ENCODE results near the gene NSD1.
"Not testable (repeated sequence)": the region's sequence is repeated elsewhere in the genome, so short reads cannot be mapped to it uniquely, and the experiment has no call there.

Gene NSD1

GRCh38 chr5:177291735-177292134 lies 158.2 kb downstream of the NSD1 start:
- DNase-seq (ENCODE audit: low read depth in 2 of 2), result no peak

DNA sequence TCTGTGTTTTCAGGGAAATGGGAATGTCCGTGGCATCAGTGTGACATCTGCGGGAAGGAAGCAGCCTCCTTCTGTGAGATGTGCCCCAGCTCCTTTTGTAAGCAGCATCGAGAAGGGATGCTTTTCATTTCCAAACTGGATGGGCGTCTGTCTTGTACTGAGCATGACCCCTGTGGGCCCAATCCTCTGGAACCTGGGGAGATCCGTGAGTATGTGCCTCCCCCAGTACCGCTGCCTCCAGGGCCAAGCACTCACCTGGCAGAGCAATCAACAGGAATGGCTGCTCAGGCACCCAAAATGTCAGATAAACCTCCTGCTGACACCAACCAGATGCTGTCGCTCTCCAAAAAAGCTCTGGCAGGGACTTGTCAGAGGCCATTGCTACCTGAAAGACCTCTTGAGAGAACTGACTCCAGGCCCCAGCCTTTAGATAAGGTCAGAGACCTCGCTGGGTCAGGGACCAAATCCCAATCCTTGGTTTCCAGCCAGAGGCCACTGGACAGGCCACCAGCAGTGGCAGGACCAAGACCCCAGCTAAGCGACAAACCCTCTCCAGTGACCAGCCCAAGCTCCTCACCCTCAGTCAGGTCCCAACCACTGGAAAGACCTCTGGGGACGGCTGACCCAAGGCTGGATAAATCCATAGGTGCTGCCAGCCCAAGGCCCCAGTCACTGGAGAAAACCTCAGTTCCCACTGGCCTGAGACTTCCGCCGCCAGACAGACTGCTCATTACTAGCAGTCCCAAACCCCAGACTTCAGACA lies 160.4 kb downstream of the NSD1 start:
- no peak for DNase-seq (ENCODE audit: low read depth in 2 of 2)

- DNase-seq (ENCODE audit: low read depth in 2 of 2), result no peak
Measured at GRCh38 chr5:177294632-177295031, 161.1 kb downstream of the NSD1 start.

- no peak for DNase-seq (ENCODE audit: low read depth in 2 of 2)
Measured at GRCh38 chr5:177295924-177296323, 162.4 kb downstream of the NSD1 start.

- DNase-seq (ENCODE audit: low read depth in 2 of 2), result no peak
Measured at GRCh38 chr5:177296581-177296980, 163.0 kb downstream of the NSD1 start.

DNA sequence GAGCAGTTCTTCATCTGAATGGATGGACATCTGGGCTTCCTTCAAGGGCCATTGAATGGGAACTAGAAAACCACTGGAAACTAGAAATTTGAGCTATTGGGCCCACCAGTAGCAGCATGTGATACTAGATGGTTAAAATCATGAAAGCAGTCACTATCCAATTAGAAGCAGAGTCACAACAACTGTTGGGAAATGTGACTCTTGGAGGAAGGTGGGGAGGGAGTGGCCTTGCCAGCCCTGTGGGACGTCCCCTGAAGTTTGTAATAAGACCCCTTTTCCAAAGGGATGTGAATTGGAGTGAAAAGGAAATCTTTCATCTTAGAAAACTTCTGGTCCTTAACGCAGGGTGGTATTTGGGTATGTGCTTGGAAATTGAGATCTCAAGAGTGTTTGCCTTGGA lies 164.3 kb downstream of the NSD1 start:
- no peak for DNase-seq (ENCODE audit: low read depth in 2 of 2)

GRCh38 chr5:177299697-177300096 lies 166.1 kb downstream of the NSD1 start:
- no peak for DNase-seq (ENCODE audit: low read depth in 2 of 2)

GRCh38 chr5:177300236-177300880 lies 166.8 kb downstream of the NSD1 start:
- DNase-seq (ENCODE audit: low read depth in 2 of 2), result peak; percentile 43 to 47

DNA sequence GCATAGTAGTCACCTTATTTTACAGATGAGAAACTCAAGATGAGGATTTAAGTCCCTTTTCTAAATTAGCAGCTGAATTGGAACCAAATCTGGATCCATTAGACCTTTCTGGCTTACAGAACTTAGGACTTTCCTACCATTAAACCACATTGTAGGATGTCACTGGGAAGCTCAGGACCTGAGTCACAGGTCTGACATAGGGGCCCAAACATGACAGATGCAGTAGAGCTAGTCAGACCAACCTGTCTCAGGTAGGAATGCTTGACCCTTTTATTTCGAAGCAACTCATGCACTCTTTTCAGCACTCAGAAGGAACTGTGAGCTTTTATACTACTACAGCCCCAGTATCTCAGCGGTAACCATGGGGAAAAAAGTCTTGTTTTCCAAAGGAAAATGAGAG lies 167.4 kb downstream of the NSD1 start:
- no peak for DNase-seq (ENCODE audit: low read depth in 2 of 2)

DNA sequence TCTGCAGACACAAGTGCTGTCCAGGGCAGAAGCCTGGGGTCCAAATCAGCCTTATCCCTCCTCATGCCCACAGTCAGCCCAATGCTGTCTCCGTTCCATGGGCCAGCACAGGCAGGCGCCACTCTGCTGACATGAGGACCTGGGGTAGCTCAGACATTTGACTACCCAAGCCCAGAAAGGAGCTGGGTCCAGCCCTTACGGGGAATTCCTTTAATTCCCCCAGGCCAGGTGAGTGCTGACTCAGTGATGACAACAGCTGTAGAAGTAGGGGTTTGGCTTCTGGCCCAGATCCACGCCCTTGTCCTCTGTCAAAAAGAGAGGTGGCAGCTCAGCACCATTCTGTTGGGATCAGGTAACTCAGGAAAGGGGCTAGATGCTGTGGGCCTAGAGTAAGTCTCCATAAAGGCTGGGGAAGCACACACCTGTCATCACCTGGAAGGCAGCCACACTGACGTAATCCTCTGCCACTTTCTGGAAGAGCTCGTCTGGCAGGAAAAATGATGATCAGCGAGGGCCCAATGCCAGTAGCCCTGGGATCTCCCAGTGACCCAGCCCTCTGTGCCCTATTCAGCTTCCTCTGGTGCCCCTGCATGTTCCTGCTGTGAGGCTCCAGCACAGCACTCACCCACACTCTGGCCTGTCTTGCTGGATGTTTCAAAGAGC lies 168.1 kb downstream of the NSD1 start:
- no peak for DNase-seq (ENCODE audit: low read depth in 2 of 2)

DNA sequence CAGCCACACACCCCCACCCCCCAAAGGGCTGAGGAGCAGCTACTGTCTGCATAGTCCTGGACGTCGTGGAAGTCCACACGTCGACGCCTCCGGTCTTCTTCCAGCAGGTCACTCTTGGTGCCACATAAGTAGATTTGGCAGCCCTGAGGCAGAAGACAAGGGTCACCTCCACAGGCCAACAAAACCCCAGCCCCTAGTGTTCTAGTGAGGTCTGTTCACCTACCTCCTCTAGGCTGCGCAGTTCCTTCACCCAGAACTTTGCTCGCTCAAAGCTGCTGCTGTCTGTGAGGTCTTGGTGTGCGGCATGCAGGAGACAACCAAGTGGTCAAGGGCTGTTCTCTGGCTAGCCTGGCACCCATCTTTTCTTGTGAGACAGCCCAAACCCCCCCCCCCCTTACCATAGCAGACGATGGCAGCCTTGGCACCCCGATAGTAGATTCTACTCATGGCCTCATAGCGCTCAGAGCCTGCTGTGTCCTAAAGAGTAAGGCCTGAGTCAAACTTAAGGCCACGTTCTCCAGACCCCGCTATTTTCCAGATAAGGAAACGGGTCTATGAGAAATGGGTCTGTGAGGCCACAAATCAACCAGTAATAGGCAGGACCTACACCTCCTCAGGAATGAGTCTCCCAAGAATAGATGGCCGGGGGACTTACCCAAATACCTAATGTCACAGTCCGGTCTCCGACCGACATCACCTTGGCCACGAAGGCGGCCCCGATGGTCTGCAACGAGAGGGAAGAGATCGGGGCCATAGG lies 169.0 kb downstream of the NSD1 start:
- no peak for DNase-seq (ENCODE audit: low read depth in 2 of 2)

- peak; percentile 75 to 79 for DNase-seq (ENCODE audit: low read depth in 2 of 2)
Measured at GRCh38 chr5:177303121-177303924, 169.8 kb downstream of the NSD1 start, which contains the start of the genes PRELID1 and RAB24. TSS of gene PRELID1 (plus strand) at chr5:177303799. CDS start at chr5:177303986, 187 bp downstream. TSS of gene RAB24 (minus strand) at chr5:177303719. CDS start at chr5:177303288, 431 bp downstream.

DNA sequence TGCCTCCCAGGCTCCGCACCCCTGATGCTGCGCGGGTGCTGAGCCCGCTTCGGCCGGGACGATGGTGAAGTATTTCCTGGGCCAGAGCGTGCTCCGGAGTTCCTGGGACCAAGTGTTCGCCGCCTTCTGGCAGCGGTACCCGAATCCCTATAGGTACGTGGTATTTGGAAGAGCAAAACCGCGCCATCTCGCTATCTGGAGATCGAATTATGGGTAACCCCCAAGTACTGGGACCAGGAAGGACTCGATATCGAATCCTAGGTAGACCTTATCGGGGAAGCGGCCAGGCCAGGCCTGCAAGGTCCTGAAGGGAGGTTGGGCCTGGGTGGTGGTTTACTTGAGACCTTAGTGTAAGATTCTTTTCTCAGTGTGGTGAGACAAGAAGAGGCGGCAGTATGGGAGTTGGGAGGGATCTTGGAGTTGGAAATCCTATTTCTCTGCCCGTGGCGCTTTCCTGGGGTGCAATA lies 170.4 kb downstream of the NSD1 start:
- no peak for DNase-seq (ENCODE audit: low read depth in 2 of 2)

GRCh38 chr5:177304392-177305119 lies 171.0 kb downstream of the NSD1 start:
- no peak for DNase-seq (ENCODE audit: low read depth in 2 of 2)

DNA sequence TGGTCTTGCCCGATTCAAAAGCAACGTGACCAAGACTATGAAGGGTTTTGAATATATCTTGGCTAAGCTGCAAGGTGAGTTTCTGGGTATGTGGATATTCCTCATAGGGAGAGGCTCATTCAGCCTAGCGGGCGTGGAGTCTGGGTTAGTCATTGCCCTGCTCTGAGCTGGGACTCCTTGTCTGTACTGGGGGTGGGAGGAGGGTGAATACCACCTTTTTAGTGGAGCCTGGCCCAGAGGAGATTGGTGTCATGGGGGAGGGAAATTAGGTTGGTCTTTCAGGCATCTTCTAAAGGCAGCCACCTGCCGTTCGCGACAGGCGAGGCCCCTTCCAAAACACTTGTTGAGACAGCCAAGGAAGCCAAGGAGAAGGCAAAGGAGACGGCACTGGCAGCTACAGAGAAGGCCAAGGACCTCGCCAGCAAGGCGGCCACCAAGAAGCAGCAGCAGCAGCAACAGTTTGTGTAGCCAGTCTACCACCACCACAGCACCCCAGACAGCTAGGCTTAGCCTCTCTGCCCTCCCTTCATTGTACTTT lies 172.6 kb downstream of the NSD1 start:
- DNase-seq (ENCODE audit: low read depth in 2 of 2), result not testable (repeated sequence)

GRCh38 chr5:177306674-177307543 lies 173.3 kb downstream of the NSD1 start:
- DNase-seq (ENCODE audit: low read depth in 2 of 2), result no peak

- no peak for DNase-seq (ENCODE audit: low read depth in 2 of 2)
Measured at GRCh38 chr5:177307544-177308363, 174.2 kb downstream of the NSD1 start.

GRCh38 chr5:177308740-177309139 lies 175.2 kb downstream of the NSD1 start:
- no peak for DNase-seq (ENCODE audit: low read depth in 2 of 2)
